Muscle layer of colon (tissue), 2 donors: Measurements from ENCODE around the gene SMAD6.

ENCODE experiments used
- H3K27ac ChIP-seq: one replicate; pipeline ENCODE4 v1.7.0; 2013; ENCODE audit warnings: low read depth, mild to moderate bottlenecking, low read length, moderate library complexity
- H3K27me3 ChIP-seq, 2 donors: one replicate each; pipeline ENCODE4 v1.7.0; 2013; ENCODE audit warnings: low read length in 2 of 2, mild to moderate bottlenecking in 2 of 2; ENCODE audit not compliant: insufficient read depth in 2 of 2, control insufficient read depth in 1 of 2
- H3K36me3 ChIP-seq: one replicate; pipeline ENCODE4 v1.7.0; 2013; ENCODE audit warnings: mild to moderate bottlenecking, low read length; ENCODE audit not compliant: insufficient read depth
- H3K4me1 ChIP-seq: one replicate; pipeline ENCODE4 v1.7.0; 2013; ENCODE audit warnings: mild to moderate bottlenecking, low read length; ENCODE audit not compliant: insufficient read depth
- H3K4me3 ChIP-seq, 2 donors: one replicate each; pipeline ENCODE4 v1.7.0; 2013; ENCODE audit warnings: low read length in 2 of 2, low read depth in 1 of 2, mild to moderate bottlenecking in 1 of 2, moderate library complexity in 1 of 2
- H3K9ac ChIP-seq: one replicate; pipeline ENCODE4 v1.7.0; 2013; ENCODE audit warnings: low read length
- H3K9me3 ChIP-seq: one replicate; pipeline ENCODE4 v1.7.0; 2013; ENCODE audit warnings: mild to moderate bottlenecking, low read length
- donor health status: abdominal sarcoma.
- donor health status: Adenocarcinoma of cecum.

Gene SMAD6

GRCh38 chr15:66659384-66659783 lies 42.7 kb upstream of the SMAD6 start:
- H3K9ac ChIP-seq, result no peak overlapping the region
- H3K36me3 ChIP-seq, result no peaks in the 10 kb centered on the region
- no peak overlapping the region for H3K4me3 ChIP-seq
- no peak overlapping the region for H3K27ac ChIP-seq
- H3K27me3 ChIP-seq, result peaks cover 0 to 17% of the 10 kb centered on the region in 2 donors
- no peaks in the 10 kb centered on the region for H3K9me3 ChIP-seq
- H3K4me1 ChIP-seq, result peaks cover 4% of the 10 kb centered on the region

- Histone ChIP-seq H3K4me1 (peaks cover 4% of the 10 kb centered on the region), H3K9me3 (no peaks in the 10 kb centered on the region), H3K9ac (no peak overlapping the region), H3K36me3 (no peaks in the 10 kb centered on the region), H3K4me3 (no peak overlapping the region), H3K27ac (no peak overlapping the region), H3K27me3 (no peaks in the 10 kb centered on the region)
Observed at GRCh38 chr15:66661432-66662096, 40.5 kb upstream of the SMAD6 start.

GRCh38 chr15:66662522-66662921 lies 39.5 kb upstream of the SMAD6 start:
- Histone ChIP-seq H3K4me3 (no peak overlapping the region), H3K36me3 (no peaks in the 10 kb centered on the region), H3K9ac (no peak overlapping the region), H3K27me3 (no peaks in the 10 kb centered on the region), H3K4me1 (peaks cover 4% of the 10 kb centered on the region), H3K27ac (no peak overlapping the region), H3K9me3 (no peaks in the 10 kb centered on the region)

- no peaks in the 10 kb centered on the region for H3K36me3 ChIP-seq
- H3K4me1 ChIP-seq, result no peaks in the 10 kb centered on the region
- H3K27ac ChIP-seq, result no peak overlapping the region
- no peaks in the 10 kb centered on the region for H3K27me3 ChIP-seq
- H3K4me3 ChIP-seq, result no peak overlapping the region
- no peak overlapping the region for H3K9ac ChIP-seq
- no peaks in the 10 kb centered on the region for H3K9me3 ChIP-seq
Observed at GRCh38 chr15:66663664-66664063, 38.4 kb upstream of the SMAD6 start.

- H3K27me3 ChIP-seq, result no peaks in the 10 kb centered on the region
- H3K27ac ChIP-seq, result no peak overlapping the region
- no peak overlapping the region for H3K9ac ChIP-seq
- H3K36me3 ChIP-seq, result no peaks in the 10 kb centered on the region
- no peaks in the 10 kb centered on the region for H3K9me3 ChIP-seq
- no peak overlapping the region for H3K4me3 ChIP-seq
- no peaks in the 10 kb centered on the region for H3K4me1 ChIP-seq
Observed at GRCh38 chr15:66670175-66670574, 31.9 kb upstream of the SMAD6 start.

GRCh38 chr15:66670762-66671580 lies 31.1 kb upstream of the SMAD6 start:
- no peak overlapping the region for H3K9ac ChIP-seq

GRCh38 chr15:66672867-66673266 lies 29.2 kb upstream of the SMAD6 start:
- H3K4me1 ChIP-seq, result no peaks in the 10 kb centered on the region
- no peaks in the 10 kb centered on the region for H3K27me3 ChIP-seq
- H3K4me3 ChIP-seq, result no peak overlapping the region
- H3K36me3 ChIP-seq, result no peaks in the 10 kb centered on the region
- H3K27ac ChIP-seq, result no peak overlapping the region
- no peak overlapping the region for H3K9ac ChIP-seq
- no peaks in the 10 kb centered on the region for H3K9me3 ChIP-seq

More at GRCh38 chr15:66670762-66671580, 31.1 kb upstream of the SMAD6 start:
- Histone ChIP-seq H3K27me3 (no peaks in the 10 kb centered on the region), H3K4me3 (no peak overlapping the region), H3K36me3 (no peaks in the 10 kb centered on the region), H3K27ac (no peak overlapping the region), H3K9me3 (no peaks in the 10 kb centered on the region), H3K4me1 (no peaks in the 10 kb centered on the region)

- H3K4me3 ChIP-seq, result no peak overlapping the region
- H3K4me1 ChIP-seq, result no peaks in the 10 kb centered on the region
- no peaks in the 10 kb centered on the region for H3K27me3 ChIP-seq
- no peak overlapping the region for H3K27ac ChIP-seq
- H3K9ac ChIP-seq, result no peak overlapping the region
- no peaks in the 10 kb centered on the region for H3K36me3 ChIP-seq
- H3K9me3 ChIP-seq, result no peaks in the 10 kb centered on the region
Observed at GRCh38 chr15:66673410-66674322, 28.4 kb upstream of the SMAD6 start.

- no peak overlapping the region for H3K9ac ChIP-seq
- H3K9me3 ChIP-seq, result no peaks in the 10 kb centered on the region
- no peaks in the 10 kb centered on the region for H3K27me3 ChIP-seq
- no peak overlapping the region for H3K4me3 ChIP-seq
- H3K27ac ChIP-seq, result no peak overlapping the region
- H3K4me1 ChIP-seq, result no peaks in the 10 kb centered on the region
- H3K36me3 ChIP-seq, result no peaks in the 10 kb centered on the region
Observed at GRCh38 chr15:66674756-66675155, 27.3 kb upstream of the SMAD6 start.

- no peaks in the 10 kb centered on the region for H3K9me3 ChIP-seq
- H3K9ac ChIP-seq, result no peak overlapping the region
- H3K4me3 ChIP-seq, result no peak overlapping the region
- no peaks in the 10 kb centered on the region for H3K27me3 ChIP-seq
- no peak overlapping the region for H3K27ac ChIP-seq
- no peaks in the 10 kb centered on the region for H3K36me3 ChIP-seq
- no peaks in the 10 kb centered on the region for H3K4me1 ChIP-seq
Observed at GRCh38 chr15:66675446-66675845, 26.6 kb upstream of the SMAD6 start.

GRCh38 chr15:66677336-66677735 lies 24.7 kb upstream of the SMAD6 start:
- no peak overlapping the region for H3K9ac ChIP-seq
- no peaks in the 10 kb centered on the region for H3K4me1 ChIP-seq
- H3K36me3 ChIP-seq, result no peaks in the 10 kb centered on the region
- H3K9me3 ChIP-seq, result no peaks in the 10 kb centered on the region
- H3K4me3 ChIP-seq, result no peak overlapping the region
- H3K27ac ChIP-seq, result no peak overlapping the region
- H3K27me3 ChIP-seq, result no peaks in the 10 kb centered on the region
